Karpas-422 (cell line): Measurements from ENCODE around the gene OXNAD1. TPM values are rescaled to one million over a fixed set of nuclear protein-coding genes. Genes with fewer than 3 reads are reported as not detected.

ENCODE experiments used
- DNase-seq: peaks from one replicate; pipeline ENCODE4 v3.0.0-alpha.2; 2015
- H2AFZ ChIP-seq: fragments of 200-600 bp; sonication (generic); 2 replicates; pipeline ENCODE4 v1.6.1; 2014; ENCODE audit warnings: antibody characterized with exemption, low read length, mixed read lengths
- H3K27ac ChIP-seq: fragments of 200-600 bp; sonication (generic); 2 replicates; pipeline ENCODE4 v1.5.1; 2014; ENCODE audit warnings: mild to moderate bottlenecking, low read length, moderate library complexity
- H3K27me3 ChIP-seq: fragments of 200-600 bp; sonication (generic); 2 replicates; pipeline ENCODE4 v1.6.1; 2014; ENCODE audit warnings: low read length, mixed read lengths
- H3K36me3 ChIP-seq: fragments of 200-600 bp; sonication (generic); 2 replicates; pipeline ENCODE4 v1.6.1; 2014; ENCODE audit warnings: low read length, mixed read lengths; ENCODE audit not compliant: insufficient read depth
- H3K4me1 ChIP-seq: fragments of 200-600 bp; sonication (generic); 2 replicates; pipeline ENCODE4 v1.6.1; 2014; ENCODE audit warnings: mild to moderate bottlenecking, low read length, mixed read lengths
- H3K4me2 ChIP-seq: fragments of 200-600 bp; sonication (generic); 2 replicates; pipeline ENCODE4 v1.6.1; 2014; ENCODE audit warnings: low read length, low read depth, mild to moderate bottlenecking; ENCODE audit not compliant: poor library complexity, severe bottlenecking
- H3K4me3 ChIP-seq: fragments of 200-600 bp; sonication (generic); 2 replicates; pipeline ENCODE4 v1.5.1; 2014; ENCODE audit warnings: mild to moderate bottlenecking, antibody characterized with exemption, low read length, mixed read lengths
- H3K79me2 ChIP-seq: fragments of 200-600 bp; sonication (generic); 2 replicates; pipeline ENCODE4 v1.6.1; 2014; ENCODE audit warnings: mild to moderate bottlenecking, low read length, mixed read lengths
- H3K9ac ChIP-seq: fragments of 200-600 bp; sonication (generic); 2 replicates; pipeline ENCODE4 v1.6.0; 2014; ENCODE audit warnings: low read length
- H3K9me2 ChIP-seq: fragments of 200-600 bp; sonication (generic), shearing (Covaris generic); replicated peaks from 2 replicates; pipeline ENCODE4 v1.6.0; 2014; ENCODE audit warnings: mild to moderate bottlenecking, low read length, moderate library complexity; ENCODE audit not compliant: insufficient read depth
- H3K9me3 ChIP-seq: fragments of 300-700, 200-600 bp; sonication (generic); 2 replicates; pipeline ENCODE4 v1.6.1; 2014; ENCODE audit warnings: low read length, mixed read lengths
- H4K20me1 ChIP-seq: fragments of 200-600 bp; sonication (generic); 2 replicates; pipeline ENCODE4 v1.6.1; 2014; ENCODE audit warnings: mild to moderate bottlenecking, antibody characterized with exemption, low read length, low read depth; ENCODE audit not compliant: insufficient read depth
- total RNA-seq: library from RNA; depleted of rRNA; stranded (reverse); fragments of >200 nt; shearing (Covaris generic); gene quantifications from 2 replicates; pipeline ENCODE4 v1.2.3, GENCODE V29; 2014; ENCODE audit warnings: low replicate concordance

The OXNAD1 gene
- total RNA-seq, 1 experiment from 2014 or later: 30.3 TPM

DNA sequence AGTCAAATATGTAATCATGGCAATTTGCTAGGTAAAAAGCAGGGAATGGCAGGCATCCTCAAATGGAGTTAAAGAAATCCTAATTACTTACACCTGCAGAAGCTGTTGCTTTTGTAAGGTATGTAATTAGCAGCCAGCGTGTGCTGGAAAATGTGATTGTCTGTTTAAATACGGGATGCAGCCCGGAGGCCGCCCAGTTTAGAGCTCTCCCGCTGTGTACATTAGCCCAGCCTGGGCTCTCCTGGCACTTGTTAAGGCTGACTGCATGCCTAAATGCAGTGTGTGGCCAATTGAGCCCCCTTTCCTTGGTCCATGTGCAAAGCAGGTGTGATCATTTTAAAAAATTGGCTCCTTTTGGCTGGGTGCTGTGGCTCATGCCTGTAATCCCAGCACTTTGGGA, 9.3 kb upstream of the OXNAD1 start:
- Histone ChIP-seq H3K27ac (no peak overlapping the region), H3K9me3 (no peaks in the 10 kb centered on the region), H3K4me1 (peaks cover 25% of the 10 kb centered on the region), H3K4me3 (no peak overlapping the region), H4K20me1 (no peaks in the 10 kb centered on the region), H3K79me2 (no peaks in the 10 kb centered on the region), H2AFZ (no peak overlapping the region), H3K27me3 (no peaks in the 10 kb centered on the region), H3K36me3 (0 out of 2 replicates have a peak, but pooled peaks cover 7% of the 10 kb centered on the region), H3K9ac (no peak overlapping the region), H3K9me2 (no peaks in the 10 kb centered on the region), H3K4me2 (no peak overlapping the region)
- DNase-seq: no peak

DNA sequence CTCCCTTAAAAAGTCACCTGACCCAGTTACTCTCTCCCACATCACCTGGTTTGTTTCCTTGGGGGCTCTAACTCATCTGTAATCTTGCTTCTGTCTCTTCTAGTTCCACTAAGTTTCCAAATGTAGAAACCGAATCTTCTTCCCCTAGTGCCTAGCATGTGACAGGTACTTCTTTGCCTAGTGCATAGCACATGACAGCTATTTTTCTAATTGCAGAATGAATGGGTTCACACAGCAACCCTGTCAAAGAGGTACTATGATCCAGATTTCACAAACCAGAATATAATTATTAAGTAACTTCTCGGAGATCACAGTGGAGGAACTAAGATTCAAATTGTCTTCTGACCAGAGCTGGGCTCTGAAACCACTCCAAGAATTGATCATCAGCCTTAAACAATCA, 7.7 kb upstream of the OXNAD1 start:
- H3K36me3 ChIP-seq: peaks cover 12% of the 10 kb centered on the region; the same call in 1 of the 2 replicates

GRCh38 chr3:16258177-16258576, 6.8 kb upstream of the OXNAD1 start:
- peaks cover 9% of the 10 kb centered on the region for H3K4me1 ChIP-seq
- no peak overlapping the region for H3K4me3 ChIP-seq
- no peaks in the 10 kb centered on the region for H3K9me2 ChIP-seq

More for the DNA sequence above, 7.7 kb upstream of the OXNAD1 start:
- H3K27ac ChIP-seq: no peak overlapping the region
- no peaks in the 10 kb centered on the region for H3K27me3 ChIP-seq
- peaks cover 5% of the 10 kb centered on the region for H3K79me2 ChIP-seq
- H3K4me3 ChIP-seq: no peak overlapping the region
- DNase-seq: no peak
- peaks cover 13% of the 10 kb centered on the region for H3K4me1 ChIP-seq
- H3K4me2 ChIP-seq: no peak overlapping the region
- no peak overlapping the region for H2AFZ ChIP-seq
- H4K20me1 ChIP-seq: 0 out of 2 replicates have a peak, but pooled peaks cover 3% of the 10 kb centered on the region
- H3K9me2 ChIP-seq: no peaks in the 10 kb centered on the region
- no peak overlapping the region for H3K9ac ChIP-seq
- H3K9me3 ChIP-seq: no peaks in the 10 kb centered on the region

GRCh38 chr3:16258866-16259265, 6.1 kb upstream of the OXNAD1 start:
- Histone ChIP-seq H3K4me1 (peaks cover 11% of the 10 kb centered on the region), H3K36me3 (peaks cover 12% of the 10 kb centered on the region; the same call in 1 of the 2 replicates), H3K27me3 (no peaks in the 10 kb centered on the region), H3K4me2 (no peak overlapping the region), H3K9me3 (no peaks in the 10 kb centered on the region), H3K9ac (no peak overlapping the region), H3K4me3 (no peak overlapping the region), H3K27ac (no peak overlapping the region), H4K20me1 (0 out of 2 replicates have a peak, but pooled peaks cover 3% of the 10 kb centered on the region), H3K79me2 (peaks cover 20% of the 10 kb centered on the region), H3K9me2 (no peaks in the 10 kb centered on the region), H2AFZ (no peak overlapping the region)
- no peak for DNase-seq

More at GRCh38 chr3:16258177-16258576, 6.8 kb upstream of the OXNAD1 start:
- Histone ChIP-seq H4K20me1 (0 out of 2 replicates have a peak, but pooled peaks cover 3% of the 10 kb centered on the region), H2AFZ (no peak overlapping the region), H3K79me2 (peaks cover 13% of the 10 kb centered on the region), H3K27me3 (no peaks in the 10 kb centered on the region), H3K9me3 (no peaks in the 10 kb centered on the region), H3K4me2 (no peak overlapping the region), H3K36me3 (peaks cover 12% of the 10 kb centered on the region; the same call in 1 of the 2 replicates), H3K9ac (no peak overlapping the region), H3K27ac (no peak overlapping the region)
- DNase-seq: no peak

DNA sequence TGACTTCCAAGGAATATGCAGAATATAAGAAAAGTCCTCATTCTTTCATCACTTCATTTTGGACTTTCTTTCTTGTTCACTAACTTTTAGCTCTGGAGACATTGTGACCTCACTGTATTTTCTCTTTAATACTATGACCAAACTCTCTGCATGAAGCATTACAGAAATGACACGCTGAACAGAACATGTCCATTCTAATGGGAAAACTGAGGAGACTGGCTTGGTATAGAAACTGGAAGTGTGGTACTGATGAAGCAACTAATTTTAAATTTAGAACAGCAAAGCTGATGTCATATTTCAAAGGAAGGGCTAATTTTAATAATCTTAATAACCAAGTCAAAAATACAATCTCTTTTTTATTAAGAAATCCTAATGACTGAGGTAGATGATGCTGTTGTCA, 5.0 kb upstream of the OXNAD1 start:
- Histone ChIP-seq H3K9me3 (no peaks in the 10 kb centered on the region), H4K20me1 (0 out of 2 replicates have a peak, but pooled peaks cover 3% of the 10 kb centered on the region), H3K27ac (no peak overlapping the region), H2AFZ (no peak overlapping the region), H3K79me2 (peaks cover 29% of the 10 kb centered on the region), H3K4me1 (peaks cover 14% of the 10 kb centered on the region), H3K4me2 (no peak overlapping the region), H3K36me3 (peaks cover 12% of the 10 kb centered on the region; the same call in 1 of the 2 replicates), H3K9ac (no peak overlapping the region), H3K4me3 (no peak overlapping the region), H3K27me3 (no peaks in the 10 kb centered on the region), H3K9me2 (no peaks in the 10 kb centered on the region)
- DNase-seq: no peak

GRCh38 chr3:16262174-16262573, 2.8 kb upstream of the OXNAD1 start:
- no peak overlapping the region for H3K4me3 ChIP-seq
- no peak overlapping the region for H2AFZ ChIP-seq
- no peak overlapping the region for H3K4me2 ChIP-seq
- H3K27ac ChIP-seq: no peak overlapping the region
- H3K36me3 ChIP-seq: peaks cover 12% of the 10 kb centered on the region; the same call in 1 of the 2 replicates
- DNase-seq: no peak
- no peak overlapping the region for H3K9ac ChIP-seq
- H4K20me1 ChIP-seq: 0 out of 2 replicates have a peak, but pooled peaks cover 6% of the 10 kb centered on the region
- no peaks in the 10 kb centered on the region for H3K9me2 ChIP-seq
- H3K79me2 ChIP-seq: peaks cover 50% of the 10 kb centered on the region
- no peaks in the 10 kb centered on the region for H3K9me3 ChIP-seq
- peaks cover 30% of the 10 kb centered on the region for H3K4me1 ChIP-seq
- H3K27me3 ChIP-seq: no peaks in the 10 kb centered on the region

- H3K9me2 ChIP-seq: no peaks in the 10 kb centered on the region
- peaks cover 9% of the 10 kb centered on the region; the same call in 1 of the 2 replicates for H3K36me3 ChIP-seq
- 0 out of 2 replicates have a peak, but pooled peaks cover 6% of the 10 kb centered on the region for H4K20me1 ChIP-seq
- H3K4me3 ChIP-seq: peak overlapping the region; percentile 74
- H3K4me2 ChIP-seq: peak overlapping the region; percentile 87
- H3K27ac ChIP-seq: no peak overlapping the region
- peak overlapping the region; percentile 89; the same call in 1 of the 2 replicates for H2AFZ ChIP-seq
- peaks cover 48% of the 10 kb centered on the region for H3K4me1 ChIP-seq
- no peaks in the 10 kb centered on the region for H3K9me3 ChIP-seq
- peak overlapping the region; percentile 83 for H3K9ac ChIP-seq
- peak; percentile 52 for DNase-seq
- H3K27me3 ChIP-seq: no peaks in the 10 kb centered on the region
- H3K79me2 ChIP-seq: peaks cover 68% of the 10 kb centered on the region
Observed at GRCh38 chr3:16264174-16264707, 771 bp upstream of the OXNAD1 start.

- H3K36me3 ChIP-seq: peaks cover 19% of the 10 kb centered on the region; the same call in 1 of the 2 replicates
- H3K9me2 ChIP-seq: no peaks in the 10 kb centered on the region
- no peak overlapping the region; the same call in 1 of the 2 replicates for H3K27ac ChIP-seq
- H3K9ac ChIP-seq: peak overlapping the region; percentile 77
- no peaks in the 10 kb centered on the region for H3K27me3 ChIP-seq
- H2AFZ ChIP-seq: no peak overlapping the region; the same call in 1 of the 2 replicates
- peaks cover 78% of the 10 kb centered on the region for H3K79me2 ChIP-seq
- peaks cover 48% of the 10 kb centered on the region for H3K4me1 ChIP-seq
- DNase-seq: no peak
- peak overlapping the region; percentile 74 for H3K4me3 ChIP-seq
- H4K20me1 ChIP-seq: 0 out of 2 replicates have a peak, but pooled peaks cover 6% of the 10 kb centered on the region
- no peaks in the 10 kb centered on the region for H3K9me3 ChIP-seq
- H3K4me2 ChIP-seq: peak overlapping the region; percentile 68
Observed at GRCh38 chr3:16265455-16265786, 409 bp downstream of the OXNAD1 start.
